PC-3 (cell line): Measurements from ENCODE around the gene KRTAP7-1. TPM values are rescaled to one million over a fixed set of nuclear protein-coding genes. Genes with fewer than 3 reads are reported as not detected.

Experiments
- ATAC-seq: fragments of 200-7000 bp; cut with Tn5 transposase; 2 replicates; pipeline ENCODE4 v1.9.1; 2020; ENCODE audit warnings: mild to moderate bottlenecking, moderate library complexity
- BruUV-seq: library from RNA; stranded (reverse); fragments of 400-500 nt; replicated peaks from 2 replicates; lab custom pipeline; 2021; lab: Mats Ljungman, UMichigan
- CTCF ChIA-PET: fragments of 300-600 bp; sonication (Branson Sonifier 250); formaldehyde crosslinking; loops from one replicate; lab custom pipeline; 2022; ENCODE audit warnings: antibody characterized with exemption; lab: Charles Lee
- POLR2A ChIA-PET: fragments of 300-600 bp; sonication (Branson Sonifier 250); formaldehyde crosslinking; loops from one replicate; lab custom pipeline; 2022; ENCODE audit warnings: antibody characterized with exemption; ENCODE audit not compliant: unreplicated experiment; lab: Charles Lee
- DNase-seq: peaks from one replicate; pipeline ENCODE4 v3.0.0-alpha.2; 2015
- H2AFZ ChIP-seq: fragments of 300-600 bp; sonication (generic); 2 replicates; pipeline ENCODE4 v1.6.0; 2016; ENCODE audit warnings: antibody characterized with exemption, low read length
- H3F3A ChIP-seq: fragments of 300-600 bp; sonication (generic); one replicate; pipeline ENCODE4 v1.6.0; 2017; ENCODE audit warnings: antibody characterized with exemption, low read length, control low read depth, mild to moderate bottlenecking; ENCODE audit not compliant: unreplicated experiment
- H3K27ac ChIP-seq: fragments of 300-600 bp; sonication (generic); 2 replicates; pipeline ENCODE4 v1.5.1; 2016; ENCODE audit warnings: mild to moderate bottlenecking, low read length
- H3K27me3 ChIP-seq: fragments of 300-600 bp; sonication (generic); 2 replicates; pipeline ENCODE4 v1.6.1; 2016; ENCODE audit warnings: low read length, mixed read lengths
- H3K36me3 ChIP-seq: fragments of 300-600 bp; sonication (generic); 2 replicates; pipeline ENCODE4 v1.6.1; 2016; ENCODE audit warnings: low read depth, mixed run types, low read length, mixed read lengths
- H3K4me1 ChIP-seq: fragments of 300-600 bp; sonication (generic); 2 replicates; pipeline ENCODE4 v1.5.1; 2016; ENCODE audit warnings: low read length; ENCODE audit not compliant: insufficient read depth
- H3K4me2 ChIP-seq: fragments of 300-600 bp; sonication (generic); 2 replicates; pipeline ENCODE4 v1.6.0; 2016; ENCODE audit warnings: low read length
- H3K4me3 ChIP-seq: fragments of 300-600 bp; sonication (generic); 2 replicates; pipeline ENCODE4 v1.5.1; 2016; ENCODE audit warnings: mild to moderate bottlenecking, low read length, mixed read lengths
- H3K79me2 ChIP-seq: fragments of 300-600 bp; sonication (generic); 2 replicates; pipeline ENCODE4 v1.6.1; 2017; ENCODE audit warnings: low read length, mixed read lengths
- H3K9ac ChIP-seq: fragments of 300-600 bp; sonication (generic); 2 replicates; pipeline ENCODE4 v1.6.0; 2016; ENCODE audit warnings: mild to moderate bottlenecking, low read length
- H3K9me2 ChIP-seq: fragments of 300-600 bp; sonication (generic); replicated peaks from 2 replicates; pipeline ENCODE4 v1.6.1; 2016; ENCODE audit warnings: mixed run types, low read length, mixed read lengths
- H3K9me3 ChIP-seq: fragments of 300-600 bp; sonication (generic); 2 replicates; pipeline ENCODE4 v1.6.1; 2016; ENCODE audit warnings: low read length, mixed read lengths
- H4K20me1 ChIP-seq: fragments of 300-600 bp; sonication (generic); 2 replicates; pipeline ENCODE4 v1.6.1; 2016; ENCODE audit warnings: low read length, mixed read lengths
- CTCF ChIP-seq: fragments of 300-600 bp; sonication (generic); conservative IDR thresholded peaks from 2 replicates; pipeline ENCODE4 v1.5.1; 2017; ENCODE audit warnings: antibody characterized with exemption, low read depth, mild to moderate bottlenecking, low read length
- EZH2 ChIP-seq: fragments of 300-600 bp; sonication (generic); IDR thresholded peaks from one replicate; pipeline ENCODE4 v1.6.1; 2017; ENCODE audit warnings: antibody characterized with exemption, mild to moderate bottlenecking, low read length; ENCODE audit not compliant: unreplicated experiment
- EZH2phosphoT487 ChIP-seq: fragments of 300-600 bp; sonication (generic); IDR thresholded peaks from 2 replicates; pipeline ENCODE4 v1.6.1; 2018; ENCODE audit warnings: mild to moderate bottlenecking, antibody characterized with exemption, low read length, borderline replicate concordance
- intact Hi-C: fragments of 100-400 bp; cut with micrococcal nuclease; formaldehyde crosslinking; loops from 2 replicates; pipeline ENCODE4 v1.9.0; 2023
- total RNA-seq: library from RNA; depleted of rRNA; stranded (reverse); fragments of >200 nt; gene quantifications from 2 replicates; pipeline ENCODE4 v1.2.3, GENCODE V29; 2014

Gene KRTAP7-1
- total RNA-seq, 1 experiment from 2014 or later = not detected

- no peak for ATAC-seq
- H3K36me3 ChIP-seq = no peaks in the 10 kb centered on the region
- no peaks in the 10 kb centered on the region for H3F3A ChIP-seq
- H3K27me3 ChIP-seq = peaks cover 37% of the 10 kb centered on the region; the same call in 1 of the 2 replicates
- no peaks in the 10 kb centered on the region for H3K79me2 ChIP-seq
- CTCF ChIA-PET = no interaction called here
- H3K9ac ChIP-seq = no peak overlapping the region
- H4K20me1 ChIP-seq = no peaks in the 10 kb centered on the region
- POLR2A ChIA-PET = no interaction called here
- no peaks in the 10 kb centered on the region for H3K4me1 ChIP-seq
- no peak overlapping the region for H3K4me2 ChIP-seq
- intact Hi-C loops = no loop called here
- H3K27ac ChIP-seq = no peak overlapping the region
- H3K4me3 ChIP-seq = no peak overlapping the region
- DNase-seq = no peak
- H3K9me3 ChIP-seq = no peaks in the 10 kb centered on the region
- BruUV-seq = no TSS peak
- no peak overlapping the region for H2AFZ ChIP-seq
- TF ChIP-seq EZH2phosphoT487 = no peak
- TF ChIP-seq CTCF = no peak
- H3K9me2 ChIP-seq = no peaks in the 10 kb centered on the region
These were observed 18.3 kb upstream of the KRTAP7-1 start for GRCh38 chr21:30847627-30848500.

- BruUV-seq = no TSS peak
- POLR2A ChIA-PET = no interaction called here
- Histone ChIP-seq H3K9ac (no peak overlapping the region), H3K4me2 (no peak overlapping the region), H3K9me2 (no peaks in the 10 kb centered on the region), H3K4me3 (no peak overlapping the region), H3K36me3 (no peaks in the 10 kb centered on the region), H3K27ac (no peak overlapping the region), H3K27me3 (peaks cover 28% of the 10 kb centered on the region; the same call in 1 of the 2 replicates), H3K79me2 (no peaks in the 10 kb centered on the region), H3F3A (no peaks in the 10 kb centered on the region), H4K20me1 (no peaks in the 10 kb centered on the region), H3K9me3 (no peaks in the 10 kb centered on the region), H2AFZ (no peak overlapping the region), H3K4me1 (no peaks in the 10 kb centered on the region)
- intact Hi-C loops = no loop called here
- no peak for ATAC-seq
- no peak for DNase-seq
- CTCF ChIA-PET = no interaction called here
- no peak for TF ChIP-seq EZH2phosphoT487
- peak; percentile 35; the same call in 1 of the 2 replicates for TF ChIP-seq CTCF
- no peak for TF ChIP-seq EZH2
These were observed 13.4 kb upstream of the KRTAP7-1 start for GRCh38 chr21:30842990-30843389.

DNA sequence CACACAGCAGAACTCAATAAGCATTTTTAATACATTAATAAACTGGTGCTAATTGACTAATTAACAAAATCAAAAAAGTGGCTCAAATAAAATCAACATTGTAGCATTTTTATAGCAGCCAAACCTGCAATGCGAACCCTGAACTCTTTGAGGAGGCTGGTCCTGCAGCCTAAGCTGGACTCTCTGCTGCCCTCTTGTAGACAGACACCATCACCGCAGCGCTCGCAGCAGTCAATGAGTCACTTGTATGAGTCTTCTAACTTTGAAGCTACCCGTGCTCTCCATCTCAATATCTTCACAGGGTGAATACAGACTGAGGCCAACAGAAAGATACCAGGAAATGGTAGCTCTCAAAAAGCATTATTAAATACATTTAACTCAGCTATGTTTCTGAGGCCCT is 9.7 kb upstream of the KRTAP7-1 start:
- CTCF ChIA-PET = interaction anchor here (0.6 to 1.0 kb wide), 3 partner anchors 232 to 247 kb away, joined by 3 to 5 read pairs (median 3); no protein-coding TSS in a partner anchor
- BruUV-seq = no TSS peak

More for the DNA sequence above, 9.7 kb upstream of the KRTAP7-1 start:
- no peaks in the 10 kb centered on the region for H3K36me3 ChIP-seq
- no peaks in the 10 kb centered on the region for H3K79me2 ChIP-seq
- no peak overlapping the region for H2AFZ ChIP-seq
- POLR2A ChIA-PET = no interaction called here
- peak; percentile 75 for DNase-seq
- H3K27me3 ChIP-seq = peaks cover 36% of the 10 kb centered on the region
- intact Hi-C loops = loop anchor here (2.0 kb wide), 1 partner anchor 247 kb away; no protein-coding TSS in a partner anchor
- ATAC-seq = peak; percentile 97
- TF ChIP-seq CTCF (peak; percentile 83), EZH2 (no peak), EZH2phosphoT487 (no peak)
- no peaks in the 10 kb centered on the region for H3F3A ChIP-seq
- no peaks in the 10 kb centered on the region for H4K20me1 ChIP-seq
- H3K27ac ChIP-seq = no peak overlapping the region
- no peaks in the 10 kb centered on the region for H3K4me1 ChIP-seq
- H3K9ac ChIP-seq = no peak overlapping the region
- H3K4me3 ChIP-seq = no peak overlapping the region
- H3K9me3 ChIP-seq = no peaks in the 10 kb centered on the region
- H3K4me2 ChIP-seq = no peak overlapping the region
- no peaks in the 10 kb centered on the region for H3K9me2 ChIP-seq
